Fibroblast of peridontal ligament (primary cell): ENCODE data around the gene PCDHGB3.
"Not testable (repeated sequence)": the region's sequence is repeated elsewhere in the genome, so short reads cannot be mapped to it uniquely, and the experiment has no call there.

Experiments used
- DNase-seq: peaks from one replicate; pipeline ENCODE4 v3.0.0-alpha.2; 2010; ENCODE audit errors: extremely low read depth

Gene PCDHGB3

GRCh38 chr5:141392429-141393198 lies 22.6 kb downstream of the PCDHGB3 start, which contains the start of gene PCDHGA8:
PCDHGA8 (plus strand) TSS chr5:141392633; CDS start chr5:141392814, 181 bp downstream.
- DNase-seq, result no peak

- no peak for DNase-seq
These were observed 23.2 kb downstream of the PCDHGB3 start for GRCh38 chr5:141393267-141393666.

GRCh38 chr5:141394401-141395187 lies 24.6 kb downstream of the PCDHGB3 start:
- DNase-seq, result not testable (repeated sequence)

GRCh38 chr5:141397756-141398551 lies 27.9 kb downstream of the PCDHGB3 start, which contains the start of gene PCDHGB5:
PCDHGB5 (plus strand) TSS chr5:141397947; CDS start chr5:141398128, 181 bp downstream.
- peak; percentile 39 for DNase-seq

GRCh38 chr5:141398608-141399007 lies 28.6 kb downstream of the PCDHGB3 start:
- no peak for DNase-seq

- DNase-seq, result no peak
These were observed 29.7 kb downstream of the PCDHGB3 start for GRCh38 chr5:141399555-141400258.

GRCh38 chr5:141402553-141403243 lies 32.7 kb downstream of the PCDHGB3 start, which contains the start of gene PCDHGA9:
PCDHGA9 (plus strand) TSS chr5:141402778; CDS start chr5:141402953, 175 bp downstream.
- peak; percentile 41 for DNase-seq

GRCh38 chr5:141403387-141403786 lies 33.3 kb downstream of the PCDHGB3 start:
- no peak for DNase-seq

GRCh38 chr5:141407790-141408505 lies 37.9 kb downstream of the PCDHGB3 start, which contains the start of gene PCDHGB6:
PCDHGB6 (plus strand) TSS chr5:141408021; CDS start chr5:141408203, 182 bp downstream.
- DNase-seq, result peak; percentile 34

- DNase-seq, result no peak
These were observed 39.7 kb downstream of the PCDHGB3 start for GRCh38 chr5:141409598-141410306.

- no peak for DNase-seq
These were observed 41.5 kb downstream of the PCDHGB3 start for GRCh38 chr5:141411575-141411974.

- DNase-seq, result peak; percentile 84
These were observed 43.0 kb downstream of the PCDHGB3 start, which contains the start of gene PCDHGA10 for GRCh38 chr5:141412854-141413539. PCDHGA10 (plus strand) TSS chr5:141412987; CDS start chr5:141413176, 189 bp downstream.

GRCh38 chr5:141413540-141414069 lies 43.6 kb downstream of the PCDHGB3 start:
- DNase-seq, result no peak

- not testable (repeated sequence) for DNase-seq
These were observed 44.7 kb downstream of the PCDHGB3 start for GRCh38 chr5:141414548-141415274.

GRCh38 chr5:141415275-141415618 lies 45.2 kb downstream of the PCDHGB3 start:
- DNase-seq, result not testable (repeated sequence)

GRCh38 chr5:141417494-141418172 lies 47.6 kb downstream of the PCDHGB3 start, which contains the start of gene PCDHGB7:
PCDHGB7 (plus strand) TSS chr5:141417677; CDS start chr5:141417860, 183 bp downstream.
- peak; percentile 76 for DNase-seq
